ENCODE data around the gene MACROD2. TPM values are rescaled to one million over a fixed set of nuclear protein-coding genes. Genes with fewer than 3 reads are reported as not detected.

MACROD2 gene
- total RNA-seq, 2 donors from 2014 or later: 0.94 to 10.4 TPM

GRCh38 chr20:14751191-14751590, 755.9 kb downstream of the MACROD2 start:
- no peak for TF ChIP-seq CTCF (IDR thresholded peaks at IDR 0.05)
- H3K4me3 ChIP-seq: no peak overlapping the region
- H3K27ac ChIP-seq: no peak overlapping the region
- DNase-seq (ENCODE audit: low spot score): no peak
- H3K27me3 ChIP-seq: no peaks in the 10 kb centered on the region
- H3K9me3 ChIP-seq: no peaks in the 10 kb centered on the region
- H3K36me3 ChIP-seq: no peaks in the 10 kb centered on the region
- no peaks in the 10 kb centered on the region for H3K4me1 ChIP-seq

- H3K27me3 ChIP-seq: no peaks in the 10 kb centered on the region
- H3K27ac ChIP-seq: no peak overlapping the region
- H3K4me1 ChIP-seq: no peaks in the 10 kb centered on the region
- no peak overlapping the region for H3K4me3 ChIP-seq
- no peaks in the 10 kb centered on the region for H3K36me3 ChIP-seq
- DNase-seq (ENCODE audit: low spot score): no peak
- no peak for TF ChIP-seq CTCF (IDR thresholded peaks at IDR 0.05)
- no peaks in the 10 kb centered on the region for H3K9me3 ChIP-seq
These were observed 762.4 kb downstream of the MACROD2 start for GRCh38 chr20:14757728-14758127.

- H3K36me3 ChIP-seq: no peaks in the 10 kb centered on the region
- no peak overlapping the region for H3K27ac ChIP-seq
- TF ChIP-seq CTCF (IDR thresholded peaks at IDR 0.05): no peak
- H3K4me3 ChIP-seq: no peak overlapping the region
- no peaks in the 10 kb centered on the region for H3K9me3 ChIP-seq
- no peak for DNase-seq (ENCODE audit: low spot score)
- H3K27me3 ChIP-seq: no peaks in the 10 kb centered on the region
- H3K4me1 ChIP-seq: no peaks in the 10 kb centered on the region
These were observed 763.0 kb downstream of the MACROD2 start for GRCh38 chr20:14758356-14758755.

- no peak overlapping the region for H3K4me3 ChIP-seq
- no peak overlapping the region for H3K27ac ChIP-seq
- H3K27me3 ChIP-seq: no peaks in the 10 kb centered on the region
- no peak for DNase-seq (ENCODE audit: low spot score)
- no peaks in the 10 kb centered on the region for H3K9me3 ChIP-seq
- no peaks in the 10 kb centered on the region for H3K36me3 ChIP-seq
- H3K4me1 ChIP-seq: no peaks in the 10 kb centered on the region
- TF ChIP-seq CTCF (IDR thresholded peaks at IDR 0.05): no peak
These were observed 764.7 kb downstream of the MACROD2 start for GRCh38 chr20:14759979-14760378.

- no peak for DNase-seq (ENCODE audit: low spot score)
- Histone ChIP-seq H3K9me3 (no peaks in the 10 kb centered on the region), H3K36me3 (no peaks in the 10 kb centered on the region), H3K4me1 (no peaks in the 10 kb centered on the region), H3K4me3 (no peak overlapping the region), H3K27me3 (no peaks in the 10 kb centered on the region), H3K27ac (no peak overlapping the region)
- no peak for TF ChIP-seq CTCF (IDR thresholded peaks at IDR 0.05)
These were observed 766.6 kb downstream of the MACROD2 start for GRCh38 chr20:14761903-14762302.

Measured in right atrium auricular region (tissue), 2 donors.